Mesendoderm (in vitro differentiated cells): ENCODE results near the gene DGKB.
A peak's percentile ranks its signal among the peaks of the same experiment; 100 is the strongest.
"Not testable (repeated sequence)": the region's sequence is repeated elsewhere in the genome, so short reads cannot be mapped to it uniquely, and the experiment has no call there.

Experiments used
- DNase-seq: peaks from one replicate; pipeline ENCODE4 v3.0.0; 2013
- H2AK5ac ChIP-seq: 2 replicates; pipeline ENCODE4 v1.6.1; 2013; ENCODE audit warnings: low read length, inconsistent platforms
- H2BK120ac ChIP-seq: 2 replicates; pipeline ENCODE4 v1.6.1; 2013; ENCODE audit warnings: low read depth, mild to moderate bottlenecking, low read length, moderate library complexity, mixed read lengths
- H2BK15ac ChIP-seq: replicated peaks from 2 replicates; pipeline ENCODE4 v1.6.1; 2013; ENCODE audit warnings: low read depth, mild to moderate bottlenecking, moderate library complexity
- H2BK5ac ChIP-seq: 2 replicates; pipeline ENCODE4 v1.6.1; 2013; ENCODE audit warnings: low read length, inconsistent platforms
- H3K18ac ChIP-seq: 2 replicates; pipeline ENCODE4 v1.6.1; 2013; ENCODE audit warnings: mild to moderate bottlenecking, low read length, mixed read lengths
- H3K23ac ChIP-seq: one replicate; pipeline ENCODE4 v1.6.1; 2013; ENCODE audit warnings: low read length
- H3K27ac ChIP-seq: 2 replicates; pipeline ENCODE4 v1.5.1; 2013; ENCODE audit warnings: low read depth, mild to moderate bottlenecking, inconsistent platforms, low read length, moderate library complexity
- H3K27me3 ChIP-seq: 2 replicates; pipeline ENCODE4 v1.6.1; 2013; ENCODE audit warnings: low read length, control low read depth, mild to moderate bottlenecking, inconsistent platforms; ENCODE audit not compliant: insufficient read depth, poor library complexity
- H3K36me3 ChIP-seq: 2 replicates; pipeline ENCODE4 v1.6.1; 2013; ENCODE audit warnings: low read length, inconsistent platforms; ENCODE audit not compliant: control insufficient read depth, insufficient read depth
- H3K4ac ChIP-seq: one replicate; pipeline ENCODE4 v1.6.1; 2013; ENCODE audit warnings: low read depth, mild to moderate bottlenecking, low read length, moderate library complexity
- H3K4me1 ChIP-seq: 2 replicates; pipeline ENCODE4 v1.6.1; 2013; ENCODE audit warnings: low read depth, low read length, inconsistent platforms; ENCODE audit not compliant: control insufficient read depth
- H3K4me2 ChIP-seq: 2 replicates; pipeline ENCODE4 v1.6.1; 2013; ENCODE audit warnings: low read length
- H3K4me3 ChIP-seq: 2 replicates; pipeline ENCODE4 v1.5.1; 2013; ENCODE audit warnings: mild to moderate bottlenecking, low read length
- H3K56ac ChIP-seq: one replicate; pipeline ENCODE4 v1.6.1; 2013; ENCODE audit warnings: low read length
- H3K79me1 ChIP-seq: 2 replicates; pipeline ENCODE4 v1.6.1; 2013; ENCODE audit warnings: low read length, inconsistent platforms
- H3K79me2 ChIP-seq: 2 replicates; pipeline ENCODE4 v1.6.1; 2013; ENCODE audit warnings: mild to moderate bottlenecking, low read length; ENCODE audit not compliant: control insufficient read depth, insufficient read depth
- H3K9ac ChIP-seq: 2 replicates; pipeline ENCODE4 v1.6.1; 2013; ENCODE audit warnings: low read length, inconsistent platforms
- H4K5ac ChIP-seq: one replicate; pipeline ENCODE4 v1.6.1; 2013; ENCODE audit warnings: low read length
- H4K8ac ChIP-seq: one replicate; pipeline ENCODE4 v1.6.1; 2013; ENCODE audit warnings: low read depth, mild to moderate bottlenecking, control low read depth, low read length, moderate library complexity
- WGBS: extraction: QIAGEN DNeasy Blood & Tissue Kit; methylation state at CpG from one replicate; pipeline ENCODE4 v1.1.7; 2013; ENCODE audit warnings: low lambda C conversion rate, missing lambda C conversion rate; ENCODE audit not compliant: insufficient coverage; ENCODE audit errors: extremely low coverage; 5-methylcytosine and 5-hydroxymethylcytosine counted together

The DGKB gene

GRCh38 chr7:14279065-14279871, 623.3 kb downstream of the DGKB start:
- H4K5ac ChIP-seq, H2BK5ac ChIP-seq, H3K4me2 ChIP-seq, H3K4ac ChIP-seq, H3K18ac ChIP-seq, H3K4me3 ChIP-seq, H3K79me1 ChIP-seq, H2BK120ac ChIP-seq, H3K27me3 ChIP-seq, H3K27ac ChIP-seq, H2BK15ac ChIP-seq, H2AK5ac ChIP-seq, H3K79me2 ChIP-seq, H3K23ac ChIP-seq, H3K36me3 ChIP-seq, H3K4me1 ChIP-seq, H4K8ac ChIP-seq, H3K9ac ChIP-seq: not testable (repeated sequence)
- H3K56ac ChIP-seq = peak overlapping the region; percentile 64
- no CpG with 5 or more reads among the region's 21 CpGs for WGBS
- DNase-seq = peak; percentile 33

GRCh38 chr7:14275356-14275755, 627.2 kb downstream of the DGKB start:
- no CpG with 5 or more reads among the region's 2 CpGs for WGBS
- Histone ChIP-seq H3K56ac (no peak overlapping the region), H3K4me2 (no peak overlapping the region), H3K27ac (no peak overlapping the region), H4K5ac (no peak overlapping the region), H3K18ac (no peak overlapping the region), H3K36me3 (no peaks in the 10 kb centered on the region), H4K8ac (no peak overlapping the region), H2AK5ac (no peak overlapping the region), H3K4me3 (no peak overlapping the region), H2BK5ac (no peak overlapping the region), H3K4me1 (no peaks in the 10 kb centered on the region), H3K27me3 (no peaks in the 10 kb centered on the region), H2BK120ac (no peak overlapping the region), H3K79me1 (no peaks in the 10 kb centered on the region), H2BK15ac (no peak overlapping the region), H3K4ac (no peak overlapping the region), H3K23ac (no peak overlapping the region), H3K9ac (no peak overlapping the region), H3K79me2 (no peaks in the 10 kb centered on the region)
- DNase-seq = no peak

- H3K4ac ChIP-seq = no peak overlapping the region
- DNase-seq = no peak
- H3K4me3 ChIP-seq = no peak overlapping the region
- H3K9ac ChIP-seq = no peak overlapping the region
- H3K79me2 ChIP-seq = no peaks in the 10 kb centered on the region
- no CpG with 5 or more reads among the region's 3 CpGs for WGBS
- H3K4me2 ChIP-seq = no peak overlapping the region
- H2AK5ac ChIP-seq = no peak overlapping the region
- no peak overlapping the region for H3K56ac ChIP-seq
- H4K8ac ChIP-seq = no peak overlapping the region
- no peaks in the 10 kb centered on the region for H3K79me1 ChIP-seq
- H3K36me3 ChIP-seq = no peaks in the 10 kb centered on the region
- H4K5ac ChIP-seq = no peak overlapping the region
- H3K27me3 ChIP-seq = no peaks in the 10 kb centered on the region
- H2BK5ac ChIP-seq = no peak overlapping the region
- no peaks in the 10 kb centered on the region for H3K4me1 ChIP-seq
- H3K27ac ChIP-seq = no peak overlapping the region
- no peak overlapping the region for H3K18ac ChIP-seq
- no peak overlapping the region for H2BK120ac ChIP-seq
- H3K23ac ChIP-seq = no peak overlapping the region
- no peak overlapping the region for H2BK15ac ChIP-seq
Measured at GRCh38 chr7:14271441-14271840, 631.1 kb downstream of the DGKB start.

- no peak overlapping the region for H3K23ac ChIP-seq
- no peak overlapping the region for H3K56ac ChIP-seq
- H3K18ac ChIP-seq = no peak overlapping the region
- H3K36me3 ChIP-seq = no peaks in the 10 kb centered on the region
- no peak overlapping the region for H2BK5ac ChIP-seq
- no peak overlapping the region for H4K8ac ChIP-seq
- DNase-seq = no peak
- H3K27me3 ChIP-seq = no peaks in the 10 kb centered on the region
- no CpG with 5 or more reads among the region's 5 CpGs for WGBS
- no peak overlapping the region for H2AK5ac ChIP-seq
- H3K79me1 ChIP-seq = no peaks in the 10 kb centered on the region
- H2BK120ac ChIP-seq = no peak overlapping the region
- H3K4me3 ChIP-seq = no peak overlapping the region
- H3K27ac ChIP-seq = no peak overlapping the region
- no peak overlapping the region for H3K4ac ChIP-seq
- no peak overlapping the region for H2BK15ac ChIP-seq
- no peaks in the 10 kb centered on the region for H3K4me1 ChIP-seq
- H3K9ac ChIP-seq = no peak overlapping the region
- H3K4me2 ChIP-seq = no peak overlapping the region
- no peak overlapping the region for H4K5ac ChIP-seq
- no peaks in the 10 kb centered on the region for H3K79me2 ChIP-seq
Measured at GRCh38 chr7:14270099-14270498, 632.5 kb downstream of the DGKB start.

- Histone ChIP-seq H3K4me1 (no peaks in the 10 kb centered on the region), H2AK5ac (no peak overlapping the region), H3K27ac (no peak overlapping the region), H3K36me3 (no peaks in the 10 kb centered on the region), H2BK15ac (no peak overlapping the region), H3K18ac (no peak overlapping the region), H2BK120ac (no peak overlapping the region), H3K56ac (no peak overlapping the region), H3K27me3 (no peaks in the 10 kb centered on the region), H3K4ac (no peak overlapping the region), H4K5ac (no peak overlapping the region), H3K79me2 (no peaks in the 10 kb centered on the region), H3K4me3 (no peak overlapping the region), H2BK5ac (no peak overlapping the region), H3K79me1 (no peaks in the 10 kb centered on the region), H4K8ac (no peak overlapping the region), H3K9ac (no peak overlapping the region), H3K23ac (no peak overlapping the region), H3K4me2 (no peak overlapping the region)
- DNase-seq = no peak
Measured at GRCh38 chr7:14260011-14260410, 642.5 kb downstream of the DGKB start.

GRCh38 chr7:14258861-14259260, 643.7 kb downstream of the DGKB start:
- Histone ChIP-seq H3K36me3 (no peaks in the 10 kb centered on the region), H3K79me2 (no peaks in the 10 kb centered on the region), H3K27ac (no peak overlapping the region), H2BK5ac (no peak overlapping the region), H3K4me2 (no peak overlapping the region), H3K4me1 (no peaks in the 10 kb centered on the region), H4K5ac (no peak overlapping the region), H3K4ac (no peak overlapping the region), H2BK15ac (no peak overlapping the region), H3K56ac (no peak overlapping the region), H3K4me3 (no peak overlapping the region), H2AK5ac (no peak overlapping the region), H3K27me3 (no peaks in the 10 kb centered on the region), H2BK120ac (no peak overlapping the region), H3K18ac (no peak overlapping the region), H3K23ac (no peak overlapping the region), H4K8ac (no peak overlapping the region), H3K9ac (no peak overlapping the region), H3K79me1 (no peaks in the 10 kb centered on the region)
- no peak for DNase-seq
- WGBS = no CpG with 5 or more reads among the region's 1 CpG
